GM06990 (cell line): ENCODE data around the gene ITPRID1.

ENCODE experiments used
- DNase-seq: peaks from one replicate; pipeline ENCODE4 v3.0.0-alpha.2; 2011; ENCODE audit not compliant: insufficient read length; ENCODE audit errors: extremely low read depth
- H3K27me3 ChIP-seq: replicated peaks from 2 replicates; pipeline ENCODE4 v1.6.0; 2011; ENCODE audit warnings: low read length; ENCODE audit not compliant: control insufficient read depth, insufficient read depth
- H3K36me3 ChIP-seq: 2 replicates; pipeline ENCODE4 v1.5.1; 2011; ENCODE audit warnings: low read length; ENCODE audit not compliant: control insufficient read depth, insufficient read depth
- H3K4me3 ChIP-seq: replicated peaks from 2 replicates; pipeline ENCODE4 v1.5.1; 2011; ENCODE audit warnings: low read depth, mild to moderate bottlenecking, control low read depth, low read length
- TF ChIP-seq, protein P1 (sequence below): IDR thresholded peaks from 2 replicates; pipeline ENCODE4 v1.5.1; 2011; ENCODE audit warnings: low read length, control low read depth, mild to moderate bottlenecking, inconsistent platforms; ENCODE audit not compliant: insufficient read depth, poor library complexity, severe bottlenecking

Gene ITPRID1

DNA sequence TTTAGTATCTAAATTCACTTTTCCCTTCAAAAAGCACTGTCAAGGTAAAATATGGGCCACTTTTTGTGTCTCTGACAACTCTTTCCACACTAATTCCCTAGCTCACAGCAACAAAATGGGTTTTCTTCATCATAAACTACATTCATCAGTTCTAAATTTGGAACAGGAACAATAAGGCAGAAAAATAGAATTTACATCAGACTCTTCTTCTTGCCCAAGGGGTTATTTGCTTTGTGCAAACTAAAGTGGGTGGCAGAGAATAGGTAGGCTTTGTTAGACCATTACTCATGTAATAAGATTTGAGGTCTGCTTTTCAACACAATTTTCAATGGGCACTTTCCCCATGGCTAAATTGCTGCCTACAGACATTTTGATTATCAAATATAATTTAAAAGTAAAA is 155.6 kb downstream of the ITPRID1 start:
- Histone ChIP-seq H3K27me3 (peaks cover 1% of the 10 kb centered on the region), H3K4me3 (no peak overlapping the region), H3K36me3 (no peaks in the 10 kb centered on the region)
- DNase-seq = no peak
- TF ChIP-seq, protein P1, sequence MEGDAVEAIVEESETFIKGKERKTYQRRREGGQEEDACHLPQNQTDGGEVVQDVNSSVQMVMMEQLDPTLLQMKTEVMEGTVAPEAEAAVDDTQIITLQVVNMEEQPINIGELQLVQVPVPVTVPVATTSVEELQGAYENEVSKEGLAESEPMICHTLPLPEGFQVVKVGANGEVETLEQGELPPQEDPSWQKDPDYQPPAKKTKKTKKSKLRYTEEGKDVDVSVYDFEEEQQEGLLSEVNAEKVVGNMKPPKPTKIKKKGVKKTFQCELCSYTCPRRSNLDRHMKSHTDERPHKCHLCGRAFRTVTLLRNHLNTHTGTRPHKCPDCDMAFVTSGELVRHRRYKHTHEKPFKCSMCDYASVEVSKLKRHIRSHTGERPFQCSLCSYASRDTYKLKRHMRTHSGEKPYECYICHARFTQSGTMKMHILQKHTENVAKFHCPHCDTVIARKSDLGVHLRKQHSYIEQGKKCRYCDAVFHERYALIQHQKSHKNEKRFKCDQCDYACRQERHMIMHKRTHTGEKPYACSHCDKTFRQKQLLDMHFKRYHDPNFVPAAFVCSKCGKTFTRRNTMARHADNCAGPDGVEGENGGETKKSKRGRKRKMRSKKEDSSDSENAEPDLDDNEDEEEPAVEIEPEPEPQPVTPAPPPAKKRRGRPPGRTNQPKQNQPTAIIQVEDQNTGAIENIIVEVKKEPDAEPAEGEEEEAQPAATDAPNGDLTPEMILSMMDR = no peak

DNA sequence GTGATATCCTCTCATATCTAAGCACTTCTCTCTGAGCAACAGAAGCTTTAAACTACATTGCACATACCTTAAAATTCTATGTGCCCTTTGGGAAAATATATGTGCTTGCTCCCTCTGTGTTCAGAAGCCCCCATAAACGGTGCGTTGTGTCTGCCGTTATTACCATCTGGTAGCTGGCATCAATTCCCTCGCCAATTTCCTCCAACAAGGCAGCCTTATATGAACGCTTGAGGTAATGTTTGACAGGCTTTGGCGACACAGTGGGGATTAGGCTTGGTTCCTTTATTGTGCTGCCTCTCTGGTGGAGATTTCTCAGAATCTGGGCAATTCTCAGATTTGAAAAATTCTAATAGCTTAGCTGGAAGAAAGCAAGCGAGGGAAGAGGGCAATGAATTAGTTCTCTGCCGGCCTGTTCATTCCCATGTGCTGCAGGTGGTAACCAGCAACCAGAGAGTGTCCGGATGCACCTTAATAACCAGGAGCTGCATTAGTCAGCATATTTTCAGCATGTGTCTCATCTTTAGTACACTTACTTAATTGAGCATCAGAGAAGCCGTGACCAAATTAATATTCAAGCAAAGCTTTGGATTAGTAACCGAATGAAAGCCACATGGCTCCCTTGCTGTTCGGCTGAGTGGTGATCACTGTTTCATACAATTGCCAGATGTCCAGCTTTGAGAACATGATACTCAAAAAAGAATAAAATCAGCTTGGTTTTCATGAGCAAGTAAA is 165.8 kb downstream of the ITPRID1 start:
- Histone ChIP-seq H3K27me3 (no peaks in the 10 kb centered on the region; the same call in 1 of the 2 replicates), H3K4me3 (no peak overlapping the region), H3K36me3 (no peaks in the 10 kb centered on the region)
- no peak for DNase-seq
- TF ChIP-seq, protein P1 = no peak

DNA sequence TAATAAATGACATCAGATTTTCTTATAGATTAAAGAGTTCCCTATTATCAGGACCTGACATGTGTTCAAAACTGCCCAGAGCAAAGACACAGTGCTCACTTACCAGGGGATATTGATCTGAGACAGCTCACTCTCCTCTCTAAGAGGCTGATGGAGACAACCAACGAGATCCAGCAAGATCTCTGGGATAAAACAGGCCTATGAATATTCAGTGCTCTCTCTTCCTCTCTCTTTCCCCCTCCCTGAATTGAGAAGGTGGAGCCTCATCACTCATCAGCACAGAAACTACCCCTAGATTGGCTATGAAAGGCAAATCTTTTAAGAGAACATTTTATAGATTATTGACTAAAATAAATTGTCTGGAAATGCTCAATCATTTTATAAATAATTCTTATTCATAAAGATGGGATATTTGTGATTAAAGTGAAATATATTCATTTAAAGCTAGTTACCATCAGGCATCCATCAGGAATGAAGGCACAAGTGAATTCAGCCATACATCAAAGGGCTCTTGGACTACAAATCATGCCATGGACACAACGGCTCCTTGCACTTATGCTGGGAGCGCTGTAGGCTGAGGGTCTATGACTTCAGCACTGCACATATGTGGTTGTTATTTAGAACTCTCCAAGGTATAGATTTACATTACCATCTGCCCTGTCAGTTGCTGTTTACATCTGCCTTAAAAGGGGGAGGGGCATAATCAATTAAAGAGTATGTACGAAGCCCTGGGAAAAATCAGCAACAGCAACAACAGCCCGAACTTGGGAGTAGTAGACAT is 169.7 kb downstream of the ITPRID1 start:
- H3K36me3 ChIP-seq = no peaks in the 10 kb centered on the region
- DNase-seq = no peak
- TF ChIP-seq, protein P1 = no peak
- no peaks in the 10 kb centered on the region; the same call in 1 of the 2 replicates for H3K27me3 ChIP-seq
- no peak overlapping the region for H3K4me3 ChIP-seq

DNA sequence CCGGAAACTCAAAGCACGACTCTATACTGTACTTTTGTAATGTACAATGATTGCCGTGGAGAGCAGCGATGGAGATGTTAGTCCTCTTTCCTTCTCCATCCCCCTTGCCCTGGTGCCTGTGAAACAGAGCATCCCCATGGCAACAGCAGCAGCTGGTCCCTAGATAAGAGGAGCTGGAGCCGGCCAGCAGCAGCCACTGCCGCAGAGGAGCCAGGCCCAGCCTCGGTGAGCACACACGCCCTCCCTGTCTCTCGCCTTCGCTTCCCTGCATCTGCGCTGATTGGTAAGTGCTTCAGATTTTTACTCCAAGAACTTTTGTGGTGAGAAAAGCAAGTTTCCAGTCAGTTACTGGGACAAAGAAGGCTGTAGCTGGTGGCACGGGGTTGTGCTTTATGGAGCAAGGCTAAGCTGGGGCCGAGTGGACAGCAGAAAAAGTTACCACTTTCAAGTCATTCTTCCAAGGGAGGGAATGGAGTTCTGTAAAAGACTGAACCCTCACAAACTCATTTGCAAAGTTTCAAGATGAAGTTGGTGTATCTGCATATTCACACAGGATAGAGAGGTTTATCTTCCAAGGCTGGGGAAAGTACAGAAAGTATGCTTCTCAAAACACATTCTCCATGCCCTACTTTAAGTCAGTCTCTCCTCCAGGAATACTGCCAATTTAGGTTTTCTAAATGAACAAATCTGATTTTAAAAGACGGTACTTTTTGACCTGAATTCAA is 173.3 kb downstream of the ITPRID1 start, which contains the start of gene PPP1R17:
TSS of gene PPP1R17 (plus strand) at position 192 of the 725 bp plus-strand sequence. CDS start 5,227 bp downstream, outside the sequence.
- DNase-seq = no peak
- Histone ChIP-seq H3K36me3 (no peaks in the 10 kb centered on the region), H3K4me3 (no peak within 1 kb of the TSS), H3K27me3 (no peaks in the 10 kb centered on the region)
- TF ChIP-seq, protein P1 = no peak

DNA sequence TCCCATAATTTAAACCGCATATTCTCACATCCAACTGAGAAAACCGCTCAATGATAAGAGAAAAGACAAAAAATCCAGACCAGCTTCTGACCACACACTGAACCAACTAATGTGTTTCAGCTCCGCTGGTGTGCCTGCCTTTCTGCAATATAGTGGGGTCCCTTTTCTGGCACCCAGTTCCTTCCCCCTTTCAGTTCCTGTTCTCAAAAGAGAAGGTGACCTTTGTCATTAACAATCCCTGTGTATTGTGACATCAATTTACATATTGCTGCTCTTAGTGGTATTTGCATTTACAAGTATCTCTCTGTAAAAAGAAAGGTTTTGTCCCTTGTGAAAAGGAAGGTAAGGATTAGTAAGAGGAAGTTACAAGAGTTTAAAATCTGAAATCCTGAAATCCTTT is 174.5 kb downstream of the ITPRID1 start:
- TF ChIP-seq, protein P1 = no peak
- DNase-seq = peak; percentile 41
- no peaks in the 10 kb centered on the region for H3K36me3 ChIP-seq
- no peak overlapping the region for H3K4me3 ChIP-seq
- H3K27me3 ChIP-seq = no peaks in the 10 kb centered on the region; the same call in 1 of the 2 replicates
